ENCODE results near the gene INO80D. TPM values are rescaled to one million over a fixed set of nuclear protein-coding genes. Genes with fewer than 3 reads are reported as not detected.

Gene INO80D
- total and polyA plus RNA-seq, 2 of the 13 experiments (the other 11 are each of a cell fraction or from before 2014, with no cell fraction given): 7.6 to 7.9 TPM

- Histone ChIP-seq H3K36me3 (replicated peaks in 1 of 2; ENCODE audit: control insufficient read depth in 1 of 2, insufficient read depth in 2 of 2, low read length in 2 of 2) (peaks cover 5 to 37% of the 10 kb centered on the region in 2 experiments), H3K9me3 (ENCODE audit: low read length) (no peaks in the 10 kb centered on the region), H3K4me1 (ENCODE audit: insufficient read depth, low read length) (0 out of 2 replicates have a peak, but pooled peaks cover 6% of the 10 kb centered on the region), H3K4me2 (ENCODE audit: low read depth, low read length) (no peak overlapping the region), H3K4me3 (replicated peaks in 1 of 3; ENCODE audit: insufficient read depth in 1 of 3, low read depth in 2 of 3, low read length in 3 of 3) (no peak overlapping the region), H3K79me2 (ENCODE audit: insufficient read depth, low read length) (peaks cover 46% of the 10 kb centered on the region), H3K27me3 (ENCODE audit: control insufficient read depth in 1 of 2, insufficient read depth in 2 of 2, low read length in 2 of 2) (no peaks in the 10 kb centered on the region), H3K27ac (ENCODE audit: extremely low read length, insufficient read depth, low read length) (no peak overlapping the region), H3K9ac (ENCODE audit: insufficient read depth, low read depth, low read length) (no peak overlapping the region), H4K20me1 (ENCODE audit: insufficient read depth, low read length) (no peaks in the 10 kb centered on the region), H2AFZ (ENCODE audit: low read length) (no peak overlapping the region)
- DNase-seq (ENCODE audit: low spot score) (no peak), ATAC-seq (no peak), FAIRE-seq (no peak)
- 96% methylated on average over 1 of the region's 1 CpG for WGBS (ENCODE audit: low lambda C conversion rate)
- CTCF ChIA-PET (ENCODE audit: low intra/inter-chr PET ratio, low total read pairs): no interaction called here
- no peak for TF ChIP-seq CENPX (CRISPR knock-in tag; IDR thresholded peaks at IDR 0.05)
- no peak for TF ChIP-seq ZNF574 (CRISPR knock-in tag; IDR thresholded peaks at IDR 0.05)
- TF ChIP-seq NR2C2 (CRISPR knock-in tag; IDR thresholded peaks at IDR 0.05; ENCODE audit: borderline replicate concordance): no peak
- TF ChIP-seq FOXA3 (CRISPR knock-in tag; IDR thresholded peaks at IDR 0.05): no peak
- TF ChIP-seq EEA1 (CRISPR knock-in tag; IDR thresholded peaks at IDR 0.05; ENCODE audit: borderline replicate concordance): no peak
- TF ChIP-seq KMT2B (CRISPR knock-in tag; IDR thresholded peaks at IDR 0.05): no peak
- no peak for TF ChIP-seq MYNN (CRISPR knock-in tag; IDR thresholded peaks at IDR 0.05; ENCODE audit: low read depth)
- TF ChIP-seq SKIL (CRISPR knock-in tag; IDR thresholded peaks at IDR 0.05; ENCODE audit: borderline replicate concordance): no peak
- no peak for TF ChIP-seq ZNF276 (CRISPR knock-in tag; IDR thresholded peaks at IDR 0.05; ENCODE audit: low read depth)
- TF ChIP-seq ZNF879 (CRISPR knock-in tag; IDR thresholded peaks at IDR 0.05): no peak
- no peak for TF ChIP-seq ZNF546 (CRISPR knock-in tag; conservative IDR thresholded peaks at IDR 0.05)
- TF ChIP-seq ZNF740 (CRISPR knock-in tag; IDR thresholded peaks at IDR 0.05): no peak
- no peak for TF ChIP-seq KLF12 (CRISPR knock-in tag; IDR thresholded peaks at IDR 0.05; ENCODE audit: borderline replicate concordance)
- TF ChIP-seq ZNF331 (CRISPR knock-in tag; IDR thresholded peaks at IDR 0.05): no peak
- POLR2A ChIA-PET: no interaction called here
- in situ Hi-C loops (cut with HindIII; ENCODE audit: extremely low pct_ligation_motif_present, low pct_unique_long_range_greater_than_20kb) (no loop called here), intact Hi-C loops (cut with micrococcal nuclease; ENCODE audit: unreplicated experiment) (loop anchor here (1.0 kb wide), 1 partner anchor 34 kb away; no protein-coding TSS in a partner anchor)
- no TSS peak for BruUV-seq (replicated peaks)
These were observed 22.3 kb downstream of the INO80D start for GRCh38 chr2:206063635-206064034.

Measured in HepG2 (cell line).